Measurements from ENCODE around the gene CLCA1.

CLCA1 gene

DNA sequence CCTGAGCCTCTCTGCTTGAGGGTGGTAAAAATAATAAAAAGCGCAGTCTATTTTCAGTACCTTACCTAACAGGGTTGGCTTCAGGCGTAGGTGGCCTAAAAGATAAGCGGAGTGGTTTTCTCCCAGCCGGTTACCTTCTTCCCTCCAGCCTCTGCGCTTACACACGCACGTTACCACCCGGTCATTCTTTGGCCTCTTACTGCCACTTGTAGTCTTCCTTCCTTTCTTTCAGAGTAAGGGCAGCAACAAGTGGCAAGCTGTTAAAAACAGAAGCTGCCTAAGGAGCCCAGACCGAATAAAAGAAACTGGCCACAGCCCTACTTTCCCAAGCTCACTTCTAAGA is 35.4 kb downstream of the CLCA1 start:
- DNase-seq (ENCODE audit: low read depth) = no peak

GRCh38 chr1:86504895-86505563 is 36.3 kb downstream of the CLCA1 start:
- no peak for DNase-seq (ENCODE audit: low read depth)

- no peak for DNase-seq (ENCODE audit: low read depth)
These were observed 36.8 kb downstream of the CLCA1 start for GRCh38 chr1:86505564-86505902.

- DNase-seq (ENCODE audit: low read depth) = no peak
These were observed 39.3 kb downstream of the CLCA1 start for GRCh38 chr1:86507935-86508582.

GRCh38 chr1:86508583-86508969 is 39.8 kb downstream of the CLCA1 start:
- no peak for DNase-seq (ENCODE audit: low read depth)

DNA sequence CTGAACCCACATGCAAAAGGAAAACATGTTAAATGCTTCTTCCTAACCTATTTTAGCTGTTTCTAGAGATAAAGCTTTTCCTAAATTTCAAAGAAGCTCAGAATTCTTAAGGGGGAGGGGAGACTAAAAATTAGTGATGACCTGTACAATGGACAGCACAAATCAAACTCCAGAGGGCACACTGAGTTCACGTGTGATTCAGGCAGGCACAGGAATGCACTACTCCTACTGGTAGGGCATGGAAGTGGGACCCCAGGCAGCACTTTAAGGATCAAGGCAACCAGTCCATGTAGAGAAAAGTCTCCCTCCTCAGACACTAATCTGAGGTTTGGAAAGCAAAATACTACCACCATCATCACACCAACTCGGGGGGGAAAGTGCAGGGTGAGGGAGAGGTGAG is 46.9 kb downstream of the CLCA1 start:
- no peak for DNase-seq (ENCODE audit: low read depth)

DNA sequence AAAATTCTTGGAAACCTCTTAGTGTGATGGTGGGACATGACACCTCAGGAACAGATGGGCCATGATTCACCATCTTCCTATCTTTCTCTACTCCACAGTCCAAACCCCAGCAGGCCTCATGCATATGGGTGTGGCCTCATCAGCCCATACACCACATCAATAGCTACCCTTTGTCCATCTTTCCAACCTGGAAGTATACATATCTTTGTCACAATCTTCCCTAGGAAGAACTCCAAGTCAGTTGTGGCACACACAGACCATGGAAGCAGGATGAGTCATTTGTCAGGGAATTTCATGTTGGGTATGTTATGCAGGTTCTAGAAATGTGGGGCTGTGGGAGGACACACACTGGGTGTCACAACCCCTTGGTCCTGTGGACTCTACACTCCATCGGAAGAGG is 47.6 kb downstream of the CLCA1 start:
- DNase-seq (ENCODE audit: low read depth) = no peak

DNA sequence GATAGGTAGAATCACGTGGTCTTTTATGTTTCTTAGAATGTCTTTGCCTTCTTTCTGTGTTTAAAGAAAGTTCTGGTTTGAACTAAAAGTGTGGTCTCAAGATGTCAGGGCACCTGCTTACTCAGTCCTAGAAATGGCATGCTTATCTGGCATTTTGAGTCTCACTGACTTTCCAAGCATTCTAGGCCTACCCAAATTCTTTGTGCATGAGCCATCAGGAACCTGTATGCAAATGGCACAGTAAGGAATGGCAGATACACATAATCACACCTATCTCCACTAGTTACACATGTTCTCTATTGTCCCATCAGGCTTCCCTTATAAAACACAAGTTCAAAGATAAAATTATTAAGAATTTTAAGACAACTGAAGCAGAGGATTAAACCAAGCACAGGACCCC is 48.6 kb downstream of the CLCA1 start:
- no peak for DNase-seq (ENCODE audit: low read depth)

DNA sequence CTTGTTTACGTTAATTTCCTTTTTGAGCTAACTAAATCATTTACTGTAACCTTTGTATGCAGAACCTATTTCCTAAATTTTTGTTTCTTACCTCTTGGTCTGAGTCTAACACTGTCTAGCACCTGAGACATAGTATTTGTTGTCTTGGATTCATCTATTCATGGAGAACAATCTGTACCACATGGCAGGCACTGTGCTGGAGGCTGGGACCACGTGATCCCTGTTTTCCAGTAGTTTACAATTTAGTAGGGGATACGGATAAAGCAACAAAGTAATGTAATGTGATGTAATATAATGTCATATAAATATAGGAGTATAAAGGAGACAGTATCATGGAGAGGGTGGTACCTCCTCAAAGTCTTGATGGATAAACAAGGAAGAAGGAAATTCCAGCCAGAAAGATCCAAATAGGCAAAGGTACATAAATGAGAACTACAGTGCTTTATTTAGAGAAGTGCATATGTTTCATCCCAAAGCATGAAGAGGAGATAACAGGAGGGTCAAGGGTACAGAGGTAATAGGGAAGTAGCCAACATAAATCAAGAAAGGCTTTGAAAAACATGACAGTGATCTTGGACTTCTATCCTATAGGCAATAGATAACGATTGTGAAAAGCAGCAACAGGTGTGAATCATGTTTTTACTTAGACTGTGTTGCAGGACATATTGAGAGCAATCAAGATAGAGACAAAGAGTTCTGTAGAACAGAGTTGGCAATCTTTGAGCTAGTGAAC is 52.2 kb downstream of the CLCA1 start:
- no peak for DNase-seq (ENCODE audit: low read depth)

- DNase-seq (ENCODE audit: low read depth) = no peak
These were observed 52.8 kb downstream of the CLCA1 start for GRCh38 chr1:86521522-86521891.

GRCh38 chr1:86522240-86522639 is 53.5 kb downstream of the CLCA1 start:
- no peak for DNase-seq (ENCODE audit: low read depth)

DNA sequence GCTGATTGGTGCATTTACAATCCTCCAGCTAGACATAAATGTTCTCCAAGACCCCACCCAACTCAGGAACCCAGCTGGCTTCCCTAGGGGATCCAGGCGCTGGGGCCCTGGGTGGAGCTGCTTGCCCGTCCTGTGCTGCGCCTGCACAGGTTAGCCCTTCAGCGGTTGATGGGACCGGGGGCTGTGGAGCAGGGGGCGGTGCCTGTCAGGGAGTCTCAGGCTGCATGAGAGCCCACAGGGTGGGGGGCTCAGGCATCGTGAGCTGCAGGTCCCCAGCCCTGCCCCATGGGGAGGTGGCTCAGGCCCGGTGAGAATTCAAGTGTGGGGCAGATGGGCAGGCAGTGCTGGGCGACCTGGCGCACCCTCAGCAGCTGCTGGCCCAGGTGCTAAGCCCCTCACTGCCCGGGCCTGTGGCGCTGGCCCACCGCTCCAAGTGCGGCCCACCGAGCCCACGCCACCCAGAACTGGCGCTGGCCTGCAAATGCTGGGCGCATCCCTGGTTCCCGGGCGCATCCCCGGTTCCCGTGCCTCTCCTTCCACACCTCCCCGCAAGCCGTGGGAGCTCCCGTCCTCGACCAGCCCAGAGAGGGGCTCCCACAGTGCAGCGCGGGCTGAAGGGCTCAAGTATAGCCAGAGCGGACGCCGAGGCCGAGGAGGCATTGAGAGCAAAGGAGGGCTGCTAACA is 55.1 kb downstream of the CLCA1 start:
- DNase-seq (ENCODE audit: low read depth) = no peak

GRCh38 chr1:86527306-86527705 is 58.6 kb downstream of the CLCA1 start:
- DNase-seq (ENCODE audit: low read depth) = no peak

DNA sequence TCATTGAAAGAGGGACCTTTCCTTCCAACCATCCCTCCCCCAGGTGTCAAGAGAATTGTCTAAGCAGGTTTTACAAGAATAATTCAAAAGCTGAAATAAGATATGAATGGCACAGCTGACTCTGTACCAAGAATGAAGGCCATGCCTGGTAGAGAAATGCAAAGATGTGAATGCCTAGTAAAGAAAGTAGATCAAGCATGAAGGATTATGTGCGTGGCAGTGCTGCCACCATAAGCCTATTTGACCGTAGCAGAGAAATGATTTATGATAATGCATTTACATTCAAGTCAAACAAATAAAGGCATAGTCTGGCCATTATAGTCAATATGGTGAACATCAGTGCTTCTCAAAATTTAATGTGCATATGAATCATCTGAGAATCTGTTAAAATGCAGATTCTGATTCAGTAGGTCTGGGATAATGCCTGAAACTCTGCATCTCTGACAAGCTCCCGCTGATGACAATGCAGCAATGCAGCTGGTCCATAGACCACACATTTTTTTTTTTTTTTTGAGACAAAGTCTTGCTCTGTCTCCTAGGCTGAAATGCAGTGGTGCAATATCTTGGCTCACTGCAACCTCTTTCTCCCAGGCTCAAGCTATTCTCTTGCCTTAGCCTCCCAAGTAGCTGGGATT is 61.6 kb downstream of the CLCA1 start:
- DNase-seq (ENCODE audit: low read depth) = no peak

DNA sequence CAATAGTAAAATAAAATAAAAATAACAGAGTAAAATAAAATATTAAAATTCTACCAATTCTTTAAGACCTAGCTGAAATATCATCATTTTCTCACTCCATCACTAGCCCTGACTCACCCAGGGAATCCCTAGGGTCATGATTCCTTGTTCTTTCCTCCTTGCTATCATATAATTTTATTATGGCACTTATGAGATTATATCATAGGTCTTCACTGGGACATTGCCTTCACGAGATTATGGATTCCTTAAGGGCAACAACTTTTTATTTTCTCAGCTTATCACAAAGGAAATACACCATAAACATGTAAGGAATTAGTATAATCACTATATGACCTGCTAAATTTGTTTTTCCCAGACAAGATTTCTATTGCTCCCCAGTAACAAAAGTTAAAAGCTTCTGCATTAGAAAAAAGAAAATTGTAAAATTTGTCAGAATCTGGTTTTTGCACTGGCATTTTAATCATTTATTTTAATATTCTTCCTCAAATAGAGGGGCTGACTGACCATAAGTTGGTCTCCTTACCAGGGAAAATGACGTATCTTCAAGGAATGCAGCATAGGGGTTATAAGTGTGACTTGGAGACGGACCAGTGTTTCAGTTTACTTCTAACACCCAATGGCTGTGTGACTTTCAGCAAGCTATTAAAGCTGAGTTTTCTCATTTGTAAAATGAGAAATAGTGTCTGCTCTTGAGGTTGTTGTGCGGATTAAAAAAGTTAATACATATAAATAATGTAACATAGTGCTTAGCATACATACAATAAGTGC is 69.4 kb downstream of the CLCA1 start:
- no peak for DNase-seq (ENCODE audit: low read depth)

- no peak for DNase-seq (ENCODE audit: low read depth)
These were observed 70.0 kb downstream of the CLCA1 start for GRCh38 chr1:86538775-86539174.

DNA sequence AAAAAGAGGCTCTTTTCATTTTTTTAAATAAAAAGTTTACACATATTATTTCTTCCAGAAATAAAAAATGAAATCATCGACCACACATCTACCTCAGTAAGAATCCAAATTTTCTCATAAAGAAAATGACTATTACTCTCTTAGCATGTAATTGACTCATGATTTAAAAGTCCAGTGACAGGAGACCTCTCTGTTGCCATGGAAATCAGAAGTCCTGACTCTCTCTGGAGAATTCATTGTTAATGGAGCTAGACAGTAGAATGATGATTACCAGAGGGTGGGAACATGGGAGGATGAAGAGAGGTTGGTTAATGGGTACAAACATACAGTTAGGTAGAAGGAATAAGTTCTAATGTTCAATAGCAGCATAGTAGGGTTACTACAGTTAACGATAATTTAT is 73.1 kb downstream of the CLCA1 start:
- no peak for DNase-seq (ENCODE audit: low read depth)

GRCh38 chr1:86542631-86543030 is 73.9 kb downstream of the CLCA1 start:
- no peak for DNase-seq (ENCODE audit: low read depth)

DNA sequence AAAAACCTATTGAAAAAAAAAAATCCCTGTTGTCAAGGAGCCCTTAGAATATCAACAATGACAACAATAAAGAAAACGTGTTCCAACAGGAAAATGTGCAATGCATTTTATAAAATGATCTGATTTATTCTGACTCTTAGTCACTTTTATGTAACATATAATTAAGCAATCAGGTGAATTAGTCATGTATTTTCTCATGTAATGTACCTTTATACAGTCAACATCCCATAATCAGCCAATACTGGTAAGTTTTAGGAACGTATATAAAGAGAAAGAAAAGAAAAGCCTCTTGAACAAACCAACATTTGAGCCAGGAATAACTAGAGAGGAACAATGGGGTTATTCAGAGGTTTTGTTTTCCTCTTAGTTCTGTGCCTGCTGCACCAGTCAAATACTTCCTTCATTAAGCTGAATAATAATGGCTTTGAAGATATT is 78.1 kb downstream of the CLCA1 start, which contains the start of gene CLCA4:
Gene CLCA4 (plus strand): TSS at position 292 of the 435 bp plus-strand sequence. CDS start 42 bp downstream, at position 334.
- no peak for DNase-seq (ENCODE audit: low read depth)

DNA sequence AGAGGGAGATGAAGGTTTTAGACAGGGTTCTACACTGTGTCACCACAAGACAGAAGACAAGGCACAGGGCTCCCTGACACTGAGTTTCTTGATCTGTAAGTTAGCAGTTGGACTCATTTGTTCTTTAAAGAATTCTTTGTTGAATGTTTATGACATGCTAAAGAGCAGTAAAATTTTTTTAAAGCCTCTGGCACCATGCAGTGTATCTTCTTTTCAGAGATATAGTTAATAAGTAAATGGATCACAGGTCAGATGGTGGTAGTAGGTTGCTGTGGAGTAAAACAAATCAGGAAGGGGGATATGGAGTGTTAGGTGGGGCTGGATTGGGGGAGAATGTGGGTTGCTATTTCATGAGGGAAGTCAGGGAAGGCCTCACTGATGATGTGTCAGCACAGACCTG is 80.1 kb downstream of the CLCA1 start:
- DNase-seq (ENCODE audit: low read depth) = no peak

Data from stimulated activated CD8-positive, alpha-beta memory T cell treated with anti-CD3 and anti-CD28 coated beads, Interleukin-12 subunit alpha, Interleukin-12 subunit beta, amount 100 ng/mL, for 1 hour (primary cell).